Endodermal cell (in vitro differentiated cells): Measurements from ENCODE around the gene PCF11. TPM values are rescaled to one million over a fixed set of nuclear protein-coding genes. Genes with fewer than 3 reads are reported as not detected.

Experiments used
- DNase-seq: peaks from one replicate; pipeline ENCODE4 v3.0.0-alpha.2; 2017
- H3K27ac ChIP-seq: 2 replicates; pipeline ENCODE4 v1.5.1; 2013; ENCODE audit warnings: mild to moderate bottlenecking, low read depth, low read length, moderate library complexity
- H3K27me3 ChIP-seq: 2 replicates; pipeline ENCODE4 v1.6.1; 2013; ENCODE audit warnings: mild to moderate bottlenecking, low read length, moderate library complexity; ENCODE audit not compliant: insufficient read depth, control insufficient read depth, poor library complexity, severe bottlenecking
- H3K36me3 ChIP-seq: 2 replicates; pipeline ENCODE4 v1.7.0; 2013; ENCODE audit warnings: mild to moderate bottlenecking, low read length, moderate library complexity; ENCODE audit not compliant: control insufficient read depth, insufficient read depth
- H3K4me1 ChIP-seq: one replicate; pipeline ENCODE4 v1.7.0; 2013; ENCODE audit warnings: low read length; ENCODE audit not compliant: control insufficient read depth, insufficient read depth
- H3K4me3 ChIP-seq: 2 replicates; pipeline ENCODE4 v1.5.1; 2013; ENCODE audit warnings: mild to moderate bottlenecking, low read length, moderate library complexity
- H3K9ac ChIP-seq: 2 replicates; pipeline ENCODE4 v1.6.1; 2013; ENCODE audit warnings: mild to moderate bottlenecking, low read length, moderate library complexity; ENCODE audit not compliant: poor library complexity, severe bottlenecking; ENCODE audit errors: extremely low read depth
- H3K9me3 ChIP-seq: 2 replicates; pipeline ENCODE4 v1.6.1; 2013; ENCODE audit warnings: mild to moderate bottlenecking, low read length, moderate library complexity; ENCODE audit not compliant: control insufficient read depth
- H3K27ac Mint-ChIP-seq: 2 replicates; pipeline ENCODE4 v1.8.0; 2020; ENCODE audit warnings: mixed read lengths
- H3K27me3 Mint-ChIP-seq: 2 replicates; pipeline ENCODE4 v1.8.0; 2021; ENCODE audit warnings: mild to moderate bottlenecking, mixed read lengths; ENCODE audit not compliant: insufficient read depth
- H3K36me3 Mint-ChIP-seq: 2 replicates; pipeline ENCODE4 v1.8.0; 2020; ENCODE audit warnings: low read depth, mixed read lengths
- H3K4me1 Mint-ChIP-seq: 2 replicates; pipeline ENCODE4 v1.8.0; 2020; ENCODE audit warnings: mixed read lengths
- H3K4me3 Mint-ChIP-seq: 2 replicates; pipeline ENCODE4 v1.8.0; 2020; ENCODE audit warnings: mild to moderate bottlenecking, moderate library complexity, mixed read lengths
- H3K9me3 Mint-ChIP-seq: 2 replicates; pipeline ENCODE4 v1.8.0; 2020; ENCODE audit warnings: mild to moderate bottlenecking, mixed read lengths
- WGBS, 2 experiments: methylation state at CpG; one replicate each; pipeline versions ENCODE4 v1.1.5 to v1.1.7; 2013; ENCODE audit warnings: missing lambda C conversion rate in 2 of 2, mixed read lengths in 1 of 2; ENCODE audit not compliant: insufficient coverage in 1 of 2, insufficient read length in 1 of 2; 5-methylcytosine and 5-hydroxymethylcytosine counted together
- total RNA-seq, 2 donors: library from RNA; stranded (reverse); fragmentation: NEBNext Ultra II Directional in 1 of 2; extraction: Animal tissue kit (Norgen Biotek cat#: 25700) in 1 of 2; gene quantifications; 2 replicates in 1 of 2; 3 replicates in 1 of 2; pipeline ENCODE4 v1.2.1, GENCODE V29; 2021
- TF ChIP-seq, protein P1 (sequence below): fragments of 200-600 bp; sonication (generic); conservative IDR thresholded peaks from 2 replicates; pipeline ENCODE4 v1.5.0; 2021; ENCODE audit warnings: antibody characterized with exemption, mild to moderate bottlenecking

Gene PCF11
- total RNA-seq, 2 donors from 2014 or later = 52.7 to 67.7 TPM

DNA sequence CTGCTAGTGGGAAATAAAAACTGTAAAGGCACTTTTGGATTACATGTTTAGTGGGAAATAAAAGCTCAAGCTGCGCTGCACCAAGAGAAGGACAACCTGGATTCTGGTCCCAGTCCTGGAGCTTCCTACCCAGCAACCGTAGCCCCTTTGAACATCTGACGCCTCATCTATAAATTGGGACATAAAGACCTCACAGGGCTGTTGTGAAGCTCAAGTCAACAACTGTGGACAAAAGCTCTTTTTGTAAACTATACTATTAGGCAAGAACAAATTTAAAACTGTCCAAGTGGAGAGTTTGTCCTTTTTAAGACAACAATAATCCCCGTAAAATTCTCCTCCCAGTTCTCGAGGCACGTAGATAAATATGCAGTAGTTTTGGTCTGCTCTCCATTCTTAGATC, 17.6 kb upstream of the PCF11 start:
- H3K4me3 Mint-ChIP-seq = no peak overlapping the region

DNA sequence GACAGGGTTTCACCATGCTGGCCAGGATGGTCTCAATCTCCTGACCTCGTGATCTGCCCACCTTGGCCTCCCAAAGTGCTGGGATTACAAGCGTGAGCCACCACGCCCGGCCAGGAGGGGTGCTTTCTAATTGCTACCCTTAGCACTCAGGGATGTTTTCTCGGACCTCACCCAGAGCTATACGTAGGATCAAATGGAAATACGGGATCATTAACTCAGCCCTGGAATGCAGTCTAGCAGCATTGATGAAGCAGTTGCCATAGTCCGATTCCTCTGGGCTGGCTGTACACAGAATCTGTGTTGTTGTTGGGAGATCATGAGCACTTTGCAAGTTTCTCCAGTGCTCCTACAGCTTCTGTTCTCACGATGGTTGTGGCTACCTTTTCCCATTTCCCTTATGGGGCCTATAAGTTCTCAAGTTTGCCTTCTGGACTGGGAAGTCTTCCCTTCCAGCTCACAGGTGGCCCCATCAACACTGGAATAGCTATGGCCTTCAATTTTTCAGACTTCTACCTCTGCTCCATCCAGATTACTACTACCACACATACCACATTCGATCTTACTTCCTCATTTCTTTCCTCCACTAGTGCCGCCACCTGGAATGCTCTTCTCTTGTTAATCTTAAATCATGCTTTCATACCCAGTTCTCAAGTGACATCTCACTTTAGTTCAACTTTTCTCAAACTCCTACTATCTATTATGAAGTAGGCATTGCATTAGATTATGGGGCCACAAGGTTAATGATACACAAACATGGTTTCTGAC, 16.1 kb upstream of the PCF11 start:
- Mint-ChIP-seq H3K9me3 (no peaks in the 10 kb centered on the region), H3K4me1 (peaks cover 6% of the 10 kb centered on the region), H3K27ac (no peak overlapping the region), H3K4me3 (no peak overlapping the region), H3K27me3 (no peaks in the 10 kb centered on the region), H3K36me3 (no peaks in the 10 kb centered on the region)
- Histone ChIP-seq H3K27me3 (no peaks in the 10 kb centered on the region), H3K9ac (no peak overlapping the region), H3K4me1 (peaks cover 2% of the 10 kb centered on the region), H3K9me3 (no peaks in the 10 kb centered on the region), H3K4me3 (no peak overlapping the region), H3K27ac (no peak overlapping the region), H3K36me3 (no peaks in the 10 kb centered on the region)
- no peak for DNase-seq
- WGBS, 2 experiments = 93% methylated on average over 11 of the region's 11 CpGs
- TF ChIP-seq, protein P1, sequence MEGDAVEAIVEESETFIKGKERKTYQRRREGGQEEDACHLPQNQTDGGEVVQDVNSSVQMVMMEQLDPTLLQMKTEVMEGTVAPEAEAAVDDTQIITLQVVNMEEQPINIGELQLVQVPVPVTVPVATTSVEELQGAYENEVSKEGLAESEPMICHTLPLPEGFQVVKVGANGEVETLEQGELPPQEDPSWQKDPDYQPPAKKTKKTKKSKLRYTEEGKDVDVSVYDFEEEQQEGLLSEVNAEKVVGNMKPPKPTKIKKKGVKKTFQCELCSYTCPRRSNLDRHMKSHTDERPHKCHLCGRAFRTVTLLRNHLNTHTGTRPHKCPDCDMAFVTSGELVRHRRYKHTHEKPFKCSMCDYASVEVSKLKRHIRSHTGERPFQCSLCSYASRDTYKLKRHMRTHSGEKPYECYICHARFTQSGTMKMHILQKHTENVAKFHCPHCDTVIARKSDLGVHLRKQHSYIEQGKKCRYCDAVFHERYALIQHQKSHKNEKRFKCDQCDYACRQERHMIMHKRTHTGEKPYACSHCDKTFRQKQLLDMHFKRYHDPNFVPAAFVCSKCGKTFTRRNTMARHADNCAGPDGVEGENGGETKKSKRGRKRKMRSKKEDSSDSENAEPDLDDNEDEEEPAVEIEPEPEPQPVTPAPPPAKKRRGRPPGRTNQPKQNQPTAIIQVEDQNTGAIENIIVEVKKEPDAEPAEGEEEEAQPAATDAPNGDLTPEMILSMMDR = no peak

More for the DNA sequence above, 17.6 kb upstream of the PCF11 start:
- H3K9me3 Mint-ChIP-seq = peaks cover 2% of the 10 kb centered on the region
- no peaks in the 10 kb centered on the region for H3K4me1 Mint-ChIP-seq
- 91 to 95% methylated on average over 5 to 6 of the region's 6 CpGs for WGBS, 2 experiments
- no peak overlapping the region for H3K27ac Mint-ChIP-seq
- Histone ChIP-seq H3K4me3 (no peak overlapping the region), H3K4me1 (no peaks in the 10 kb centered on the region), H3K36me3 (no peaks in the 10 kb centered on the region), H3K9me3 (no peaks in the 10 kb centered on the region), H3K27ac (no peak overlapping the region), H3K9ac (no peak overlapping the region), H3K27me3 (no peaks in the 10 kb centered on the region)
- no peaks in the 10 kb centered on the region for H3K36me3 Mint-ChIP-seq
- TF ChIP-seq, protein P1 = no peak
- no peaks in the 10 kb centered on the region for H3K27me3 Mint-ChIP-seq
- no peak for DNase-seq

DNA sequence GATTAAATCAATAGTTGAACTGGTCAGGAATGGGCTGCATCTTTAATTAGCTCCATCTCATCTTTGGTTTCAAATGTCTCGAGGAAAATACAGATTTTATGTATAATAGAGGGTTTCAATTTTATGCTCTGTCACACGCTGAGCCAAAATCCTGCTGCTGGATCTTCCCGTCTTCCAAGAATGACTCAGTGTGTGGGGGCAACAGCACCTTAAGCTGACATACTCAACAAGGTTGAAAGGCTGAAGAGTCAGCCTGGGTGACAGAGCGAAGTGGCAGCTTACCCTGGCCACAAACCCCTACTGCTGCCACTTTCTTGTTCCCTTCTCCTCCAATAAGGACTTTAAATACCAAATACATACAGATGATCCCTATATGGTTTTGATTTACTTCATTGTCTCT, 9.0 kb upstream of the PCF11 start:
- WGBS, 2 experiments = 79 to 82% methylated on average over 3 to 4 of the region's 4 CpGs
- H3K36me3 ChIP-seq = no peaks in the 10 kb centered on the region
- no peak for DNase-seq
- no peak overlapping the region for H3K27ac ChIP-seq
- H3K4me3 ChIP-seq = no peak overlapping the region
- Mint-ChIP-seq H3K4me3 (no peak overlapping the region), H3K27ac (no peak overlapping the region), H3K36me3 (no peaks in the 10 kb centered on the region), H3K9me3 (no peaks in the 10 kb centered on the region), H3K4me1 (peaks cover 19% of the 10 kb centered on the region), H3K27me3 (no peaks in the 10 kb centered on the region)
- TF ChIP-seq, protein P1 = no peak
- H3K27me3 ChIP-seq = no peaks in the 10 kb centered on the region
- peaks cover 2% of the 10 kb centered on the region for H3K4me1 ChIP-seq
- no peak overlapping the region for H3K9ac ChIP-seq
- no peaks in the 10 kb centered on the region for H3K9me3 ChIP-seq
